ENCODE data around the gene BCAS4.

Gene BCAS4

GRCh38 chr20:50848341-50848808 lies 53.5 kb downstream of the BCAS4 start:
- H3K4me3 ChIP-seq (ENCODE audit: low read depth, low read length), result no peak overlapping the region
- TF ChIP-seq, protein P1, sequence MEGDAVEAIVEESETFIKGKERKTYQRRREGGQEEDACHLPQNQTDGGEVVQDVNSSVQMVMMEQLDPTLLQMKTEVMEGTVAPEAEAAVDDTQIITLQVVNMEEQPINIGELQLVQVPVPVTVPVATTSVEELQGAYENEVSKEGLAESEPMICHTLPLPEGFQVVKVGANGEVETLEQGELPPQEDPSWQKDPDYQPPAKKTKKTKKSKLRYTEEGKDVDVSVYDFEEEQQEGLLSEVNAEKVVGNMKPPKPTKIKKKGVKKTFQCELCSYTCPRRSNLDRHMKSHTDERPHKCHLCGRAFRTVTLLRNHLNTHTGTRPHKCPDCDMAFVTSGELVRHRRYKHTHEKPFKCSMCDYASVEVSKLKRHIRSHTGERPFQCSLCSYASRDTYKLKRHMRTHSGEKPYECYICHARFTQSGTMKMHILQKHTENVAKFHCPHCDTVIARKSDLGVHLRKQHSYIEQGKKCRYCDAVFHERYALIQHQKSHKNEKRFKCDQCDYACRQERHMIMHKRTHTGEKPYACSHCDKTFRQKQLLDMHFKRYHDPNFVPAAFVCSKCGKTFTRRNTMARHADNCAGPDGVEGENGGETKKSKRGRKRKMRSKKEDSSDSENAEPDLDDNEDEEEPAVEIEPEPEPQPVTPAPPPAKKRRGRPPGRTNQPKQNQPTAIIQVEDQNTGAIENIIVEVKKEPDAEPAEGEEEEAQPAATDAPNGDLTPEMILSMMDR (IDR thresholded peaks at IDR 0.05; ENCODE audit: low read depth, low read length), result no peak

DNA sequence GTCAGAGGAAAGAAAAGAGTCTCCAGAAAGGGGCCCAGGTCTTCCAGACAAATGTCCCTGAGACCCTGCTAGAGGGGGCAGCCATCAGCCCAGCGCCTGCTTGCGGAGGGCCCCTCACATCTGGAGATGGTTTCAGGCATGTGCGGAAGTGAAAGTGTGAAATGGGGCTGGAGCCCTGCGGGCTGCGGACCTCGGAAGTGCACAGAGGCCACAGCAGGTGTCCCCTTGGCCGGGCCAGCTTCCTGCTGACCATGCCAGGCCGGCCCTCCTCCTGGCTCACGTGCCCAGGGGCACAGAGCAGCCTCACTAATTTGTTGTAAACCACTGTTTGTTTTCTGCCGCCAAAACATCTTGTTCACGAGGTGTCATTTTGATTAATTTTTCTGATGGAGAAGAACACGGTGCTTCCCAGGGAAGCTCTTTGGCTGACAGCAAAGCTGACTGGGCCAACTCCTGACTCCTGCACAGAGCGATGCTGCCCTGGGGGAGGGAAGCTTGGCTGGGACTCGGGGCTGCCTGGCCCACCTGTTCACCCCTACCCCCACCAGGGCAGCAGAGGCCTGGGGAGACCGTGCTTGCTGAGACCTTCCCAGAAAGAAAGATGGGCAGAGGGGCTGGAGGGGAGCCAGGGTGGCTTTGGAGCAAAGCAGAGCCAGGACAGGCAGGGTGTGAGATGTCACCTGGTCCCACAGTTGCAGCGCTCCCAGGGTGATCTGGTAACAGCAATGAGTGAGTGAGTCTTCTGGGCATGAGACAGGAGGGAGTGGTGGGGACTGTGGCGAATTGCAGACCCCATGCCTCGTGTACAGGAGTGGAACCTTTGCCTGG lies 54.2 kb downstream of the BCAS4 start:
- TF ChIP-seq, protein P1 (IDR thresholded peaks at IDR 0.05; ENCODE audit: low read depth, low read length), result no peak
- H3K4me3 ChIP-seq (ENCODE audit: low read depth, low read length), result no peak overlapping the region

DNA sequence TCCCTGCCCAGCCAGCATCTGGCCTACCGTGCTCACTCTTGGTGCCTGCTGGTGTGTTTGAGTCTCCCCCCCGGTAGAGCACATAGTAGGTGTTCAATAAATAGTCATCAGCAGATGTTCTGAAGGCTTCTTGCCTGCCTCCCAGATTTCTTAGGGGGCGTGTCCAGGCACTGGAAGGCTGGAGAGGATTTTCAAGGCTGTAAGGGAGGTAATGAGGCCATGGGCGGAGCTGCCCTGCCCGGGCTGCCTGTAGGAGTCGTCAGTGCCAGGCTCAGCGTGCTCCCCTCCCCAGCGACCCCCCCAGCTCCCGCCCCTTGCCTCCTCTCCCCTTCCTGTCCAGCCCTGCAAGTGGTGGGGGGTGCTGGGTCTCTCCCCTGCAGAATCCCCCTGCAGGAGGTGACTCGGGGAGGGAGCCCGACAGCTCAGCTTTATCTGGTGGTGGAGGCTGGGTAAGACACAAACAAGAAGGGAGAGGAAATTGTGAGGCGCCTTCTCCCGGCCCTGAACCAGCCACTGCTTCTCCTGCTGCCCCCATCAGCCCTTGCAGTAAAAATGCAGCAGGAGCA lies 55.9 kb downstream of the BCAS4 start:
- TF ChIP-seq, protein P1 (IDR thresholded peaks at IDR 0.05; ENCODE audit: low read depth, low read length), result no peak
- no peak overlapping the region for H3K4me3 ChIP-seq (ENCODE audit: low read depth, low read length)

DNA sequence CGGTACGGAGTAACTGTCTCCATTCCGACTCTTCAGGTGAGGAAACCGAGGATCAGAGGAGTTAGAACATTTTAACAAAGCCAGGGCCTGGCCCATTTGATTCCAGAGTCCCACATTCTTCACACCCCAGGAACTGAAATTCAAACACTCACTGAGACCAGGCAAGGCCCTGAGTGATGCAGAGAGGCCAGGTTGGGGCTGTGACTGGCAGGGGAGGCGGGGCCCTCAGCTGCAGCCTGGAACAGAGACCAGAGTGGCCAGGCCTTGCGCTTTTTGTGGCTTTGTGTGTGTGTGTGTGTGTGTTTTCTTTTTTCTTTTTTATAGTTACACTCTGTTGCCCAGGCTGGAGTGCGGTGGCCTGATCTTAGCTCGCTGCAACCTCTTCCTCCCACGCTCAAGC lies 57.2 kb downstream of the BCAS4 start:
- no peak overlapping the region for H3K4me3 ChIP-seq (ENCODE audit: low read depth, low read length)
- TF ChIP-seq, protein P1 (IDR thresholded peaks at IDR 0.05; ENCODE audit: low read depth, low read length), result no peak

GRCh38 chr20:50854506-50855249 lies 59.8 kb downstream of the BCAS4 start:
- TF ChIP-seq, protein P1 (IDR thresholded peaks at IDR 0.05; ENCODE audit: low read depth, low read length), result no peak
- no peak overlapping the region for H3K4me3 ChIP-seq (ENCODE audit: low read depth, low read length)

GRCh38 chr20:50855498-50856474 lies 60.9 kb downstream of the BCAS4 start:
- H3K4me3 ChIP-seq (ENCODE audit: low read depth, low read length), result no peak overlapping the region
- TF ChIP-seq, protein P1 (IDR thresholded peaks at IDR 0.05; ENCODE audit: low read depth, low read length), result no peak
